HCEC 1CT (cell line): ENCODE results near the gene THEM5.

Source experiments
- DNase-seq: peaks from one replicate; pipeline ENCODE4 v3.0.0-alpha.2; 2017

THEM5 gene

GRCh38 chr1:151817353-151817730 is 36.2 kb downstream of the THEM5 start:
- DNase-seq: no peak

GRCh38 chr1:151816548-151817352 is 36.8 kb downstream of the THEM5 start:
- no peak for DNase-seq

GRCh38 chr1:151815716-151816327 is 37.7 kb downstream of the THEM5 start:
- DNase-seq: no peak

- DNase-seq: no peak
These were observed 38.5 kb downstream of the THEM5 start for GRCh38 chr1:151814971-151815545.

- DNase-seq: no peak
These were observed 39.1 kb downstream of the THEM5 start for GRCh38 chr1:151814426-151814825.

- DNase-seq: no peak
These were observed 40.1 kb downstream of the THEM5 start for GRCh38 chr1:151813271-151813977.

- no peak for DNase-seq
These were observed 42.3 kb downstream of the THEM5 start for GRCh38 chr1:151811181-151811580.

- DNase-seq: no peak
These were observed 43.4 kb downstream of the THEM5 start for GRCh38 chr1:151809985-151810556.

GRCh38 chr1:151809290-151809984 is 44.1 kb downstream of the THEM5 start:
- no peak for DNase-seq

- no peak for DNase-seq
These were observed 45.7 kb downstream of the THEM5 start for GRCh38 chr1:151807766-151808165.

GRCh38 chr1:151807131-151807530 is 46.4 kb downstream of the THEM5 start:
- no peak for DNase-seq

GRCh38 chr1:151806170-151806569 is 47.3 kb downstream of the THEM5 start:
- DNase-seq: no peak

GRCh38 chr1:151805066-151805820 is 48.3 kb downstream of the THEM5 start, which contains the start of gene LINGO4:
LINGO4 (minus strand) TSS chr1:151805419; CDS start chr1:151802704, 2,715 bp downstream.
- DNase-seq: no peak

GRCh38 chr1:151803915-151804314 is 49.6 kb downstream of the THEM5 start:
- no peak for DNase-seq

GRCh38 chr1:151803164-151803563 is 50.3 kb downstream of the THEM5 start:
- DNase-seq: no peak

GRCh38 chr1:151802372-151802771 is 51.1 kb downstream of the THEM5 start:
- no peak for DNase-seq

GRCh38 chr1:151801846-151802245 is 51.7 kb downstream of the THEM5 start:
- DNase-seq: no peak

GRCh38 chr1:151801310-151801820 is 52.1 kb downstream of the THEM5 start:
- DNase-seq: no peak

GRCh38 chr1:151800830-151801229 is 52.7 kb downstream of the THEM5 start:
- DNase-seq: no peak

- DNase-seq: no peak
These were observed 54.1 kb downstream of the THEM5 start for GRCh38 chr1:151799179-151800022.
